Muscle of back (tissue), 11 donors: ENCODE measurements around the gene CSF2. TPM values are rescaled to one million over a fixed set of nuclear protein-coding genes. Genes with fewer than 3 reads are reported as not detected.

Experiments
- DNase-seq, 3 donors: peaks; one replicate each; pipeline versions ENCODE4 v3.0.0 to v3.0.0-alpha.2; 2013
- polyA plus RNA-seq, 10 donors: library from polyadenylated mRNA; unstranded; fragments of 120-200 nt; gene quantifications; one replicate each; pipeline ENCODE4 v1.2.1, GENCODE V29; 2013; ENCODE audit not compliant: insufficient read length in 10 of 10

The CSF2 gene
- polyA plus RNA-seq, 10 donors, result not detected

DNA sequence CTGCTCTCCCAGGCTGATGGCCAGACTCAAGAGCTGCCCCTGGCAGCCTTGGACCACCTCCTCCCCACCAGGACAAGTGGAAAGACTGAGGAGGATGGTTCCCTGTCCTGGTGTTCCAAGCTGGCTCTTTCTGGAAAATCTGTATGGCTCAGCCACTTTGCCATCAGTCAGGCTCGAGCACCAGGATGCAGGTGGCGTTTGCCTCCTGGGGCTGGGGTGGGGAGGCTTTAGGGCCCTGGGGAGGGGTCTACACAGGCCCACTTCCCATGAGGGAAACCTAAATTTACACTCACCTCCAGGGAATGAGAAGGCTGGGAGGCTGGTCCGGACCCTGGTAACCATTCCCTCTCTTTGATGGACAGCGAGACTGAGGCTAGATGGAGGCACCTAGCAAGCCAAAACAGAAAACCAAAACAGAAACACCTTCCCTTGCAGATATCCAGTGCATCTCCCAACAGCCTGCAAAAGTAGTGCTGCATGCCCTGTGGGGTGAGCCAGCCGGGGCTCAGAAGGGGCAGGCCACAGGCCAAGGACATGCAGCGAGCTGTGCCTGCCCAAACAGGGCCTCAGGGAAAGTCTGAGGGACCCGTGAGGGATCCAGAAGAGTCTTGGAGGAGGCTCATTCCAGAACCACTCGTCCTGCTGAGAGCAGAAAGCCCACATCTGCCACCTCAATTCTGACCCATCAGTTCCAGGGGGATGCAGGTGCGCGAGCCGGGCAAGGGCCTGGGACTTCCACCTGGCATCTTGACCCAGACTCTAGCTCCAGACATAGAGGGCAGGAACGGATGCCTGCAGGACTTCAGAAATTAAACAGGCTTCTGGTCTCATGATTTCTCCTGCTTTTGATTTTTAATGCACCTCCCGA lies 5.4 kb upstream of the CSF2 start:
- DNase-seq, result no peak

DNA sequence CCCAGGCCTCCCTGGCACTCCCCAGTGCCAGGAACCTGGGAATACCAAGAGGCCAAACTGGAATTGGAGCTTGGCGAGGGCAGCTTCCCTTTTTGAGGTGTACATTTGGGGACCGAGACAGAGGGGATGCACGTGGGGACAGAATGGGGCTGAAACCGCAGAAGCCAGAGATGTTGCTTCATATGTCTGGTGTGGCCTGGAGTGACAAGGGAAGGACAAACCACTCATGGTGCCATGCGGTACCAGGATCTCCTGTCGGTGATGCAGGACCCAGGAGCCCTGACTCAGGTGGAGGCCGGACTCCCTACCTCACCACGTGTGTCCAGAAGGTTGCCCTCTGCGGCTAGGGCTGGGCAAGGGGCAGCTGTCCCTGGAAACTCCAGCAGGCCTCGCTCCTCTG lies 4.0 kb upstream of the CSF2 start:
- no peak for DNase-seq

DNA sequence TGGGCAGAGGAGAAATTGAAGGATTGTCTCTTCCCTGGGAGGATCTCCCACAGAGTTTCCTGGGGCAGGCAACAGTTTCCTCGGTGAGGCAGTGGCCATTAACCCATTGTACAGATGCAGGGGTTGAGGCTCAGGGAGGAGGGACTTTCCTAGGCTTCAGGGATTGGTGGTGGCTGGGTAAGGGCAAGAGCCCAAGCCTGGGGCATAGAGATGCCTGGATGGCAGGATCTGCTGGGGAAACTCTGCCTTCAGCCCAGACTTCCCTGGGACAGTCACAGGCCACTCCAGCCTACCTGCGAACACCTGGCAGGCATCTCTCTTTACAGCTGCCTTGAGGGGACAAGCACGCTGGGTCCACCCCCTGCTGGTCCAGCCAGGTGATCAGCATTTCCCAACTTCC lies 3.6 kb upstream of the CSF2 start:
- no peak for DNase-seq

DNA sequence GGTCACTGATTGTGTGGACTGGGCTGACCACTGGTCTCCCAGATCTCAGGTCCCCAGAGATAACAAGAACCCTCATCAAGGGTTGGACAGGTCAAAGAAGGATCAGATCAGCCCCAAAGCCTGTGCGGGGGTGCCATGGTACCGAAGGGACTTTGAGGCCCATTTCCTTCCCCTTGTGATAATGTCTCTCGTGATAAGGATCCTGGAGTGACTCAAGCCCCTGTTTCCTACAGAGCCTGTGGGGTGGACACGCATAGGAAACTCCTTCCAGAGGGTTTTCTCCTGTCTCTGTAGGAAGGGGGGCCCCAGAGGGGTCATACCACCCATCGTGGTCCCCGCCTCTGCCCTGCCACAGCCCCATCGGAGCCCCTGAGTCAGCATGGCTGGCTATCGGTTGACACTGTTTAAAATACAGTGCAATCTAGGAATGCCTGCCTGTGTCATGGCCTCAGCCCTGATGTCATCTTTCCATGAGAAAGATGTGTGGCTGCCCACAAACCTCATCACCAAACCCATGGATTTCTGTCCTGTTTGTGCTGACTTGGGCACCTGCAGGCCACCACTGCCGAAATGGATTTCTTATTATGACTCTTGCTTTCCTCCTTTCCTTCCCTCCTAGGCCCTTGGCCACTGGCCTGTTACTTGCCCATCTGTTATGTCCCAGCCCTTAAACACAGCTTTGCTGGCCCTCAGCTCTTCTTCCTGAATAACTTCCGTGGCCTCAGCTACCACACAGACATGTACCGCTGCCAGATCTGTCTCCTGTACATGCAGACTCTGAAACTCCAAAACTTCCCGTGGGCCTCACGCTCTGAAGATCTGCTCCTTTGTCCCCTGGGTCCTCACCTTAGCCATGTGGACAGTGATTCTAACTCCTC lies 2.9 kb upstream of the CSF2 start:
- no peak for DNase-seq

DNA sequence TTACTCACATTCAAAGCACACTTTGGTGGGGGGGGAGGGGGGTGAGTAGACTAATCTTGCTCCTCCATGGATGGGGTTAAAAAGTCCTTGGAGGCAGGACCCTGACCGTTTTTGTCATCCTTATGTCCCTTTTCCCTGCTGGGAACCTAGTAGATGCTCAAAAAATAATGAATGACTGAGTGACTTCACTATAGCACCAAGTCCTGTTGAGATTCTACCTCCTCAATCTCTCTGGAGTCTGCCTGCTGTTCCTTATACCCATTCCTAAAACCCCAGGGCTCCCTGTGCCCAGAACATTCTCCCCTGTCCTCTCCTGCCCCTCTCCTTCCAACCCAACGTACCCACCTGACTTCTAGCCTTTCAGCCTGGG lies 2.3 kb upstream of the CSF2 start:
- DNase-seq, result no peak

DNA sequence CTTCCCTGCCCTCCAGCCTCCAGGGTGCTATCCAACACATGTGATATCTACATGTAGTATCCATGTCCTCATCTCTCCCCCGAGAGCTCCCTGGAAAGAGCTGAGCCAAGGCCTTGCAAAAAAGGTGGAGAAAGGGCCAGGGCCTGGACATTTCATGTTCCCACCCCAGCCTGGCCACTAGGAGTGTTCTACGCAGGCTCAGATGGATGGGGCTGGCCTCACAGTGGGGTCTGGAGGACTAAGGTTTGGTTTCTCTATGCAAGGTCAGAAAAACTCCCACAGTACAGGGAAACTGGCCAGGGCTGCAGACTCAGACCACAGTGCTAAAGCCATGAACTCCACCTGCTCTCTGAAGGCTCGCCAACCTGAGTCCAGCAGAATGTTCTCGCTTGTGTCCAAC lies 1.5 kb upstream of the CSF2 start:
- no peak for DNase-seq

DNA sequence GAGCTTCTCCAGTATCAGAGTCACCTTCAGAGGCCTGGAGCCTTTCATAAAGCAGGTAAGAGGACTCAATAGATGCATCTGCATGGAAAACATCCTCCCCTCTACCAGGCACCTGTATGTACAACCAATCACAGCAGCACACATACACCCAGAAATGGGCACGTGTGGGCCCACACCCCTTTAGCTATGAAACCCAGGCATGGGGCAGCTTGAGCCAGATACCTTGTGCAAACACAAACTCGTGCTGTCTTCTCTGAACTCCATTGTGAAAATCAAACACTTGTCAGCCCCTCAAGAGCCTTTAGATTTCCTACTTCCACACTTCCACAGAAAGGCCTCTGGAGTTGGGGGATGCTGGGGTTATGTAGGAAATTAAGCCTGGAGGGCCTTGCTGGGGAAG lies 1.1 kb upstream of the CSF2 start:
- DNase-seq, result no peak

DNA sequence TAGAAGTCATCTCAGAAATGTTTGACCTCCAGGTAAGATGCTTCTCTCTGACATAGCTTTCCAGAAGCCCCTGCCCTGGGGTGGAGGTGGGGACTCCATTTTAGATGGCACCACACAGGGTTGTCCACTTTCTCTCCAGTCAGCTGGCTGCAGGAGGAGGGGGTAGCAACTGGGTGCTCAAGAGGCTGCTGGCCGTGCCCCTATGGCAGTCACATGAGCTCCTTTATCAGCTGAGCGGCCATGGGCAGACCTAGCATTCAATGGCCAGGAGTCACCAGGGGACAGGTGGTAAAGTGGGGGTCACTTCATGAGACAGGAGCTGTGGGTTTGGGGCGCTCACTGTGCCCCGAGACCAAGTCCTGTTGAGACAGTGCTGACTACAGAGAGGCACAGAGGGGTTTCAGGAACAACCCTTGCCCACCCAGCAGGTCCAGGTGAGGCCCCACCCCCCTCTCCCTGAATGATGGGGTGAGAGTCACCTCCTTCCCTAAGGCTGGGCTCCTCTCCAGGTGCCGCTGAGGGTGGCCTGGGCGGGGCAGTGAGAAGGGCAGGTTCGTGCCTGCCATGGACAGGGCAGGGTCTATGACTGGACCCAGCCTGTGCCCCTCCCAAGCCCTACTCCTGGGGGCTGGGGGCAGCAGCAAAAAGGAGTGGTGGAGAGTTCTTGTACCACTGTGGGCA lies 642 bp downstream of the CSF2 start:
- no peak for DNase-seq

DNA sequence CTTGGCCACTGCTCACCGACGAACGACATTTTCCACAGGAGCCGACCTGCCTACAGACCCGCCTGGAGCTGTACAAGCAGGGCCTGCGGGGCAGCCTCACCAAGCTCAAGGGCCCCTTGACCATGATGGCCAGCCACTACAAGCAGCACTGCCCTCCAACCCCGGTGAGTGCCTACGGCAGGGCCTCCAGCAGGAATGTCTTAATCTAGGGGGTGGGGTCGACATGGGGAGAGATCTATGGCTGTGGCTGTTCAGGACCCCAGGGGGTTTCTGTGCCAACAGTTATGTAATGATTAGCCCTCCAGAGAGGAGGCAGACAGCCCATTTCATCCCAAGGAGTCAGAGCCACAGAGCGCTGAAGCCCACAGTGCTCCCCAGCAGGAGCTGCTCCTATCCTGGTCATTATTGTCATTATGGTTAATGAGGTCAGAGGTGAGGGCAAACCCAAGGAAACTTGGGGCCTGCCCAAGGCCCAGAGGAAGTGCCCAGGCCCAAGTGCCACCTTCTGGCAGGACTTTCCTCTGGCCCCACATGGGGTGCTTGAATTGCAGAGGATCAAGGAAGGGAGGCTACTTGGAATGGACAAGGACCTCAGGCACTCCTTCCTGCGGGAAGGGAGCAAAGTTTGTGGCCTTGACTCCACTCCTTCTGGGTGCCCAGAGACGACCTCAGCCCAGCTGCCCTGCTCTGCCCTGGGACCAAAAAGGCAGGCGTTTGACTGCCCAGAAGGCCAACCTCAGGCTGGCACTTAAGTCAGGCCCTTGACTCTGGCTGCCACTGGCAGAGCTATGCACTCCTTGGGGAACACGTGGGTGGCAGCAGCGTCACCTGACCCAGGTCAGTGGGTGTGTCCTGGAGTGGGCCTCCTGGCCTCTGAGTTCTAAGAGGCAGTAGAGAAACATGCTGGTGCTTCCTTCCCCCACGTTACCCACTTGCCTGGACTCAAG lies 1.5 kb downstream of the CSF2 start:
- no peak for DNase-seq

DNA sequence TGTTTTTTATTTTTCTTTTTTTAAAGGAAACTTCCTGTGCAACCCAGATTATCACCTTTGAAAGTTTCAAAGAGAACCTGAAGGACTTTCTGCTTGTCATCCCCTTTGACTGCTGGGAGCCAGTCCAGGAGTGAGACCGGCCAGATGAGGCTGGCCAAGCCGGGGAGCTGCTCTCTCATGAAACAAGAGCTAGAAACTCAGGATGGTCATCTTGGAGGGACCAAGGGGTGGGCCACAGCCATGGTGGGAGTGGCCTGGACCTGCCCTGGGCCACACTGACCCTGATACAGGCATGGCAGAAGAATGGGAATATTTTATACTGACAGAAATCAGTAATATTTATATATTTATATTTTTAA lies 2.1 kb downstream of the CSF2 start:
- DNase-seq, result no peak

DNA sequence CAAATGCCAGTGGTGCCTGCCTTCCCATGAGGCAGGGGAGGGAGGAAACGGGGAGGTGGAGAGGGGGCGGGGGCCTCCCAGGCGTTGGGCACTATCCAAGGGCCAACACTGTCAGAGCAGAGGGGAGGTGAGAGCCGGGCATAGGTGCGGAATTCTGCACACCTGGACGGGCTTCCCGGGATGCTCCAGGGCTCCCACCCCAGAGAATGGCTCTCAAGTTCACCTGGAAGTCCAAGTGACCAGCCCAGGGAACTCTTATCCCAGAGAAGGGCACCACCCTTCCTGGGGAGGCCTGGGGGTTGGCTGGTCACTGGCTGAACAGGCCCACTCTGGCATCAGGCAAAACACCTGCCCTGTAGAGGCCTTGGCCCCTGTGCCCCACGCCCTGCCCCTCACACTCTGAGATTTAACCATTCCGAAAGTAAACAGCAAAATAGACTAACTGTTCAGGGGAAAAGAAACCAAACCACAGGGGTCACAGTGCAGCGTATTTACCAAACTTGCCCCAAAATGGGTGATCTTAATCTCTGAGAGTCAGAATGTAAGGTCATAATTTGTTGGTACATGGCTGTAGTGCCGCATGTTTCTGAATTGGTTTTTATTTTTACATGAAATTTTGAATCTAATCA lies 2.7 kb downstream of the CSF2 start:
- no peak for DNase-seq

DNA sequence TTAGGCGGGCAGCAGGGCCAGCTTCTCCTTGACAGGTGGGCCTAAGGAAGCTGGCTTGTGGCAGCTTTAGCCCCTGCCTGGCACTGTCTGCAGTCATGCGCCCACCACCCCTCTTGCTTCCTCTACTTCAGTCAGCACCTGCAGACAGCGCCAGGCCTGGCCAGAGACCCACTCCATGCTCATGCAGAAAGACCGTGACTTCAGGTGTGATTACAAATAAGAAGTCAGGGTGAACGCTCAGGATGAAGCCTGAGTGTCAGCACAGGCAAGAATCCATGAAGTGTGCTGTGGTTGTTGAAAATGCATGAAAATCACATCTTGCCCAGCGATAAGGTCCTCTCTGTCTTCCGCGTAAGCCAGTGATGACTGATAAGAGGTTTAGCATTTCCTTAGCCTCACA lies 3.4 kb downstream of the CSF2 start:
- DNase-seq, result no peak

DNA sequence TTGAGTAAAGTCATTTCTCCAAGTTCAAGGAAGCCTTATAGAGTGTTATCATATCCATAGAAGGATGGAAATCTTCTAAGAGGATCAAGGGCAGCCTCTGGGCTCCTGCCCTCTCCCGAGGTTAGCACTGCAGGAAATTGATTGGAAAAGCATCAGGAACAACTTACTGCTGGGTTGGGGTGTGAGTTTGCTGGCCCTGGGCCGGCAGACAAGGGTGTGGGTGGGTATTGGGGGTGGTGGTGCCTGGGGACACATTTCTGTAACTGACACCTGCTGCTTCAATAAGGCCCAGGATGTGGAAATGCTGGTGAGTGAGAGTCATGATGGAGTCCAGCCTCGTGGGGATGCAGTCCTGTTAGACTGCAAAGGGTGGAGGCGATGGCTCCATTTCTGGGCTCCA lies 5.5 kb downstream of the CSF2 start:
- DNase-seq, result no peak

DNA sequence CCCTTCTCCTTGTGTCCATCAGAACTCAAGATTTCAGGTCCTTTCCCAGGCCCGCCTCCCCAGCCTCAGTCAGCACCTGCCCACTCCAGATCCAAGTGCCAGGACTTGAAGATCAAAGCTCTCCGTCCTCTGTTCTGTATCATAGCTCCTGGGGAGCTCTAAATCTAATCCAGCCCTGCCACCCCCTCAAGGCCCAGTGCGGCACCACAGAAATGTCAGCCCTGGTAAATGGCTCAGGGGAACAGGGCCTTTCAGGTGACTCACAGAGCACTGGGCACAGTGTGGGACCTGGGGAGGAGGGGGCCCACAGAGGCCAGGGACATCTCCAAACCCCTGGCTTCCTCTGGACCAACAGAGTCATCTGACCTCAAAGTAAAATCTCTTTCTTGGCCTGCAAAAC lies 6.0 kb downstream of the CSF2 start:
- no peak for DNase-seq

DNA sequence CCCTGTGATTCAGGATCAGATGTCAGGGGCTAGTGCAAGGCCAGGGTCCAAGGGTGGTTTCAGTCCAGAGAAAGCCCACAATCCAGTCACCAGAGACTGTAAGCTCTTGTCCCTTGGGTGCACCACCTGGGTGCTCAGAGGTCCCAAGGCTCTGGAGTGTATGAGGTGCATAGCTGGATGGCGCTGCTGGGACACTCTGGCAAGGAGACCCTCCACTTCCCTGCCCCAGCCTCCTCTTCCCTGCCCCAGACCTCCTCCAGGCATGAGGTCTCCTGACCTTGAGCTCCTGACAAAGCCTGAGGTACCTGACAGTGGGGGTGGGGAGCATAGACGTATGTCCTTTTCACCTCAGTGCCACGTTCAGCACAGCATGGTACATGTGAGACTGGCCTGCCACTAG lies 7.0 kb downstream of the CSF2 start:
- DNase-seq, result no peak

DNA sequence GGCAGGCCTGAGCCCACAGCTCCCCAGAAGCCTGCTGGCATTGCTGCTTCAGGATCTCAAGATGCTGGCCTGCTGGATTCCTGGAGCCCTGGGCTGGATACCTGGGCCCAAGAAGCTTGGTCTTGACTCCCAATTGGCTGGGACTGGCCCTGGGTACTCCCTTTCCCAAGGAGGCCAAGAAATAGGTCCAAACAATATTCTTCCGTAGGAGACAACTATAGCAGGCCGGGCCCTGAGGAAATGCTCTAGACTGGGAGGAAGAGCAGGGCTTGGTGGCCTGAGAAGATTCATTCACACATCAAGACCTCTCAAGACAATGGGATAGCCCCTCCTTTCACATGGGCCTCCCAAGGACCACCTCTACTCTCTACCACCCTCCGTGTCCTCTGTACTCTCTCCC lies 7.9 kb downstream of the CSF2 start:
- no peak for DNase-seq

DNA sequence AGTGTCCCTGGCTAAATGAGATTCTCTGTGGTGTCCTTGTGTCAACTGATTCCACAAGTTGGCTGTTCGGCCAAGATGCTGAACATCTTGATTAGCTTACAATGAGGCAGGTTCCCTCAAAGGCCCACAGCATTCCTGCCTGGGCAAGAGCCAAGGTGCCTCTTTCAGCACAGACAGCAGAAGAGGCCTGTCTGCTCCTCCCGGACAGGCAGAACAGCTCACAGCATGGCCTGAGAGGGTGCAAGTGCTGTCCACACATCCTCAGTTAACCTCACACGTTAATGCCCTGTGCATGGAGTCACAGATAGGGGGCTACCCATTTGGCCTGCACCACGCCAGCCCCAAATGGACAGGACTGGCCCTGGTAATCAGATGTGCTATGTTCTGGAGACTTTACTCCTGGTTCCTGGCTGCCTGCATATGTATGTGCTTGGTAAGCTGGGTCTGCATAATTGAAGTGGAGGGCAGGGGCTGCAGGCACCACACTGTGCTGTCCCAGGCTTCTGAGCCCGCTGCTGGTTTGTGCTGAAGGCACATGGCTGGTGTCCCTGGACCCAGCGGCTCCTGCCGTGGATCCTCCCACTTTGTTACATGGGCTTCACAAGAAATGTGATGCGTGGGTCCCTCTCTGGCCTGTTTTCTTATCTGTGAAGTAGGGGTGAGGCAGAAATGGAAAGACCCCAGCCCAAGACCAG lies 8.9 kb downstream of the CSF2 start:
- DNase-seq, result no peak

DNA sequence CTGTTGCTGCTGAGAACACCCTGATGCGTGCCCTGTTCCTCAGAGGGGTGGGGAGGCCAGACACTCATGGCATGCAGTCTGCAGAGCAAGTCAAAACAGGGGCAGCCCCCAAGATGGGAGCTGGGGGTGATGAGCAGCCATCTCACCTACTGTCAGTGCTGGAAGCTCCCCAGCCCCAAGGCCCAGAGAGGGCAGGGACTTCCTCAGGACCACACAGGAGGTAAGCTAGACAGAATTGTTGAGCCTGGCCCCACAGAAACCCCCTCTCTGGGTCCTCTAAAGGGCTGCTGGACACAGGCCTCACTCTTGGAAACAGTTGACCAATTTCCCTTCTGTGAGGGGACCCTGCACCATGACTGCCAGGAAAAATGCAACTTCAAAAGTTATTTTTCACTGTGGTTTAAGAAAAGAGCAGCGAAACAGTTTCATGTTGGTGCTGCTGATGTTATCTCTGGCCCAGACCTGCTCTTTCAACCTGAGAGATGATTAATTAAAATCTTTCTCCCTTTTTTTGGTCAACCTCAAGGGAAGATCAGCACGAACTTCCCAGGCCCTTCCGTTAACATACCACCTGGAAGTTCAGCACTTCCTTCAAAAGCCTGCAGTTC lies 9.6 kb downstream of the CSF2 start:
- no peak for DNase-seq

DNA sequence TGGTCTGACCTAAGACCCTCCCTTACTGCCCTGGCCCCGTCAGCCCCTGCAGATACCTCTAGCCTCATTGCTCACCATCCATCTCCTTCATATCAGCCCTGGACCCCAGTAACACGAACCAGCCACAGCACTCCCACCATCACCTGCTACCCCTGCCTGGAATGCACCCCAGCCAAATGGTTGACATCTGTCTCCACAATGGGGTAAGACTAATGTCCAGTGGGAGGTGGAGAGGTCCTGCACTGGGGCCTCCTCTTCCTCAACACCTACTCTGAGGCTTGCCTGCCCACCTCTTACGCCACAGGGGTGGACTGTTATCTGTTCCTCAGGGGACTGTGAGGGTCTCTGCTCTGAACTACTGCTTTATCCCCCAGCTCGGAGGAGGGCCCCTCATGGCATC lies 12.1 kb downstream of the CSF2 start:
- DNase-seq, result no peak

DNA sequence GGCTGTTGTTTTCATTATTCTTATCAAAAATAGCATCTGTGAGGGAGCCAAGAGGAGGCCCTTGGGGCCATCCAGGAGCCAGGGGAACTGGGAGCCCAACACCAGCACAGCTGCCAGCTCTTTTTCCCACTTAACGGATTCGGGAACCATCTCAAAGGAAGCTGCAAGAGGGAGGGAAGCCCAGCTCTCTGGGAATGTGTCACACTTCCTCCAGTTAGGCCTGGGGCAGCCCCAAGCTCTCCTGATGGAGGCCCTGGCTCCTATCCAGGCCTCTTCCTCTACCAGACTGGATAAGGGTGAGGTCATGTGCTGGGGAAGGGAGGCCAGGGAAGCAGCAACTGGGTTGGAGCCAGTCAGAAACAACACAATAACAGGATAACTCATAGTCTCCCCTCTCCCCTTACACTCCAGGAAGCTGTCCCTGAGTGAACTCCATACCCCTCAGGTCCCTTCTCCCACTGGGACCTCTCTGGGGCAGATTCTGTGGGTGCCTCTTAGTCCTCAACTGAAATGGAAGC lies 12.7 kb downstream of the CSF2 start:
- DNase-seq, result peak; percentile 42 to 92 (median 65)
